ENCODE results near the gene OPA3. TPM values are rescaled to one million over a fixed set of nuclear protein-coding genes. Genes with fewer than 3 reads are reported as not detected.
A peak's percentile ranks its signal among the peaks of the same experiment; 100 is the strongest.

Gene OPA3
- total and polyA plus RNA-seq, 5 experiments from 2014 or later: 7.5 to 25.3 (median 10.6) TPM

- H3K9me3 Mint-ChIP-seq: peaks cover 0 to 2% (median 0%) of the 10 kb centered on the region in 9 donors
- DNase-seq: no peak
- no peaks in the 10 kb centered on the region for H3K36me3 Mint-ChIP-seq
- H3K4me1 Mint-ChIP-seq: peaks cover 17 to 44% (median 22%) of the 10 kb centered on the region in 4 donors
- H3K4me3 Mint-ChIP-seq: no peak overlapping the region
- POLR2A ChIA-PET: no interaction called here
- H3K27ac Mint-ChIP-seq: no peak overlapping the region
- no peak for ATAC-seq
- peaks cover 31 to 83% (median 63%) of the 10 kb centered on the region in 5 donors for H3K27me3 Mint-ChIP-seq
Observed at GRCh38 chr19:45595814-45596213, 11.2 kb upstream of the OPA3 start.

- POLR2A ChIA-PET: interaction anchor here (0.7 to 1.1 kb wide), 2 partner anchors 16 to 23 kb away, joined by 7 read pairs; no protein-coding TSS in a partner anchor
- peaks cover 24 to 80% (median 60%) of the 10 kb centered on the region in 5 donors for H3K27me3 Mint-ChIP-seq
Observed at GRCh38 chr19:45593520-45593919, 8.9 kb upstream of the OPA3 start.

GRCh38 chr19:45592366-45592765 lies 7.8 kb upstream of the OPA3 start:
- POLR2A ChIA-PET: interaction anchor here (1.1 kb wide), 1 partner anchor 24 kb away, joined by 7 read pairs; no protein-coding TSS in a partner anchor
- Mint-ChIP-seq H3K4me1 (peaks cover 0 to 15% (median 2%) of the 10 kb centered on the region in 4 donors), H3K27ac (no peak overlapping the region), H3K27me3 (peaks cover 20 to 71% (median 50%) of the 10 kb centered on the region in 5 donors), H3K9me3 (peaks cover 0 to 2% (median 0%) of the 10 kb centered on the region in 9 donors), H3K4me3 (no peak overlapping the region), H3K36me3 (no peaks in the 10 kb centered on the region)
- ATAC-seq (no peak), DNase-seq (no peak)

More at GRCh38 chr19:45593520-45593919, 8.9 kb upstream of the OPA3 start:
- Mint-ChIP-seq H3K27ac (no peak overlapping the region), H3K36me3 (no peaks in the 10 kb centered on the region), H3K9me3 (peaks cover 0 to 2% (median 0%) of the 10 kb centered on the region in 9 donors), H3K4me3 (no peak overlapping the region), H3K4me1 (peaks cover 7 to 23% (median 9%) of the 10 kb centered on the region in 4 donors)
- no peak for ATAC-seq
- no peak for DNase-seq

GRCh38 chr19:45591638-45592005 lies 7.0 kb upstream of the OPA3 start:
- POLR2A ChIA-PET: interaction anchor here (2.0 kb wide), 1 partner anchor 50 kb away, joined by 5 read pairs; no protein-coding TSS in a partner anchor
- Mint-ChIP-seq H3K27ac (no peak overlapping the region), H3K36me3 (no peaks in the 10 kb centered on the region), H3K4me3 (no peak overlapping the region), H3K9me3 (peaks cover 0 to 2% (median 0%) of the 10 kb centered on the region in 9 donors), H3K27me3 (peaks cover 17 to 64% (median 42%) of the 10 kb centered on the region in 5 donors), H3K4me1 (peaks cover 0 to 15% (median 2%) of the 10 kb centered on the region in 4 donors)
- ATAC-seq (no peak), DNase-seq (no peak)

GRCh38 chr19:45591004-45591637 lies 6.5 kb upstream of the OPA3 start:
- Mint-ChIP-seq H3K9me3 (peaks cover 0 to 2% (median 0%) of the 10 kb centered on the region in 9 donors), H3K4me3 (peak overlapping the region in 1 of 10 donors; percentile 15), H3K36me3 (no peaks in the 10 kb centered on the region), H3K27ac (no peak overlapping the region), H3K27me3 (peaks cover 15 to 58% (median 39%) of the 10 kb centered on the region in 5 donors), H3K4me1 (peaks cover 0 to 15% (median 2%) of the 10 kb centered on the region in 4 donors)
- peak; percentile 70 to 75 for ATAC-seq
- DNase-seq: peak in 2 of 10 donors; percentile 22 to 28
- POLR2A ChIA-PET: interaction anchor here (2.0 kb wide), 1 partner anchor 51 kb away, joined by 5 read pairs; no protein-coding TSS in a partner anchor

- H3K27ac Mint-ChIP-seq: peak overlapping the region in 1 of 10 donors; percentile 73
- peaks cover 15 to 52% (median 38%) of the 10 kb centered on the region in 5 donors for H3K27me3 Mint-ChIP-seq
- H3K9me3 Mint-ChIP-seq: peaks cover 0 to 2% (median 0%) of the 10 kb centered on the region in 9 donors
- ATAC-seq (no peak), DNase-seq (no peak)
- POLR2A ChIA-PET: interaction anchor here (0.6 to 2.0 kb wide), 2 partner anchors 28 to 51 kb away, joined by 3 to 5 read pairs; no protein-coding TSS in a partner anchor
- H3K36me3 Mint-ChIP-seq: no peaks in the 10 kb centered on the region
- peaks cover 0 to 15% (median 2%) of the 10 kb centered on the region in 4 donors for H3K4me1 Mint-ChIP-seq
- H3K4me3 Mint-ChIP-seq: no peak overlapping the region
Observed at GRCh38 chr19:45590300-45591003, 5.8 kb upstream of the OPA3 start.

- Mint-ChIP-seq H3K9me3 (peaks cover 0 to 2% (median 0%) of the 10 kb centered on the region in 9 donors), H3K27me3 (peaks cover 15 to 48% (median 35%) of the 10 kb centered on the region in 5 donors), H3K4me1 (peaks cover 0 to 20% (median 5%) of the 10 kb centered on the region in 4 donors), H3K27ac (peak overlapping the region in 1 of 10 donors; percentile 35), H3K36me3 (no peaks in the 10 kb centered on the region), H3K4me3 (no peak overlapping the region)
- no peak for DNase-seq
- POLR2A ChIA-PET: interaction anchor here (2.0 kb wide), 1 partner anchor 52 kb away, joined by 5 read pairs; no protein-coding TSS in a partner anchor
- ATAC-seq: no peak
Observed at GRCh38 chr19:45589768-45590167, 5.2 kb upstream of the OPA3 start.

GRCh38 chr19:45587873-45588272 lies 3.3 kb upstream of the OPA3 start:
- peaks cover 6 to 28% (median 12%) of the 10 kb centered on the region in 4 donors for H3K4me1 Mint-ChIP-seq
- peaks cover 0 to 2% (median 2%) of the 10 kb centered on the region in 3 donors for H3K36me3 Mint-ChIP-seq
- POLR2A ChIA-PET: no interaction called here
- DNase-seq (no peak), ATAC-seq (no peak)
- peak overlapping the region in 2 of 10 donors; percentile 43 to 67 for H3K27ac Mint-ChIP-seq
- H3K9me3 Mint-ChIP-seq: peaks cover 0 to 2% (median 0%) of the 10 kb centered on the region in 9 donors
- no peak overlapping the region for H3K4me3 Mint-ChIP-seq
- H3K27me3 Mint-ChIP-seq: peaks cover 15 to 42% (median 35%) of the 10 kb centered on the region in 5 donors

- Mint-ChIP-seq H3K4me3 (peak overlapping the region; percentile 82 to 99 (median 88)), H3K9me3 (no peaks in the 10 kb centered on the region), H3K36me3 (peaks cover 0 to 5% (median 4%) of the 10 kb centered on the region in 3 donors), H3K27me3 (peaks cover 10 to 17% (median 12%) of the 10 kb centered on the region in 5 donors), H3K4me1 (peaks cover 8 to 22% (median 21%) of the 10 kb centered on the region in 4 donors), H3K27ac (peak overlapping the region; percentile 92 to 100 (median 99))
- DNase-seq (no peak), ATAC-seq (no peak)
- POLR2A ChIA-PET: interaction anchor here (1.0 to 1.9 kb wide), 6 partner anchors 22 to 184 kb away, joined by 3 to 7 read pairs (median 5); partner anchors contain the start of genes EML2, FOSB and SIX5
Observed at GRCh38 chr19:45585158-45585577, 566 bp upstream of the OPA3 start.

GRCh38 chr19:45581576-45581975 lies 3.0 kb downstream of the OPA3 start:
- ATAC-seq (no peak), DNase-seq (no peak)
- H3K36me3 Mint-ChIP-seq: peaks cover 0 to 9% (median 4%) of the 10 kb centered on the region in 3 donors
- H3K4me1 Mint-ChIP-seq: peaks cover 12 to 40% (median 30%) of the 10 kb centered on the region in 4 donors
- POLR2A ChIA-PET: interaction anchor here (0.6 kb wide), 1 partner anchor 211 kb away, joined by 3 read pairs; the partner anchor contains the start of gene DMWD
- peak overlapping the region in 7 of 10 donors; percentile 20 to 73 (median 59) for H3K4me3 Mint-ChIP-seq
- H3K27me3 Mint-ChIP-seq: no peaks in the 10 kb centered on the region
- H3K9me3 Mint-ChIP-seq: no peaks in the 10 kb centered on the region
- H3K27ac Mint-ChIP-seq: peak overlapping the region in 6 of 10 donors; percentile 13 to 83 (median 48)

- Mint-ChIP-seq H3K4me1 (peaks cover 14 to 41% (median 20%) of the 10 kb centered on the region in 4 donors), H3K36me3 (peaks cover 0 to 9% (median 2%) of the 10 kb centered on the region in 3 donors), H3K4me3 (no peak overlapping the region), H3K9me3 (no peaks in the 10 kb centered on the region), H3K27ac (peak overlapping the region in 2 of 10 donors; percentile 35 to 57), H3K27me3 (no peaks in the 10 kb centered on the region)
- ATAC-seq (no peak), DNase-seq (no peak)
- POLR2A ChIA-PET: no interaction called here
Observed at GRCh38 chr19:45578861-45579260, 5.7 kb downstream of the OPA3 start.

Measured in naive thymus-derived CD8-positive, alpha-beta T cell (primary cell).